Esophagus squamous epithelium (tissue), 4 donors: ENCODE data around the gene CAPZB.

Experiments
- POLR2A ChIP-seq, 4 donors: fragments of 450-650 bp; IDR thresholded peaks; one replicate each; pipeline ENCODE4 v1.6.1; 2017; ENCODE audit warnings: antibody characterized with exemption in 4 of 4, mild to moderate bottlenecking in 4 of 4, moderate library complexity in 3 of 4
- TF ChIP-seq, protein P1 (sequence below), 6 experiments: fragments of 450-650 bp in 4 of 6; fragments of 200-600 bp in 2 of 6; sonication (generic) in 2 of 6; IDR thresholded peaks; one replicate each; pipeline ENCODE4 v1.5.1; 2016 to 2019; ENCODE audit warnings: antibody characterized with exemption in 6 of 6, mild to moderate bottlenecking in 4 of 6, moderate library complexity in 4 of 6

DNA sequence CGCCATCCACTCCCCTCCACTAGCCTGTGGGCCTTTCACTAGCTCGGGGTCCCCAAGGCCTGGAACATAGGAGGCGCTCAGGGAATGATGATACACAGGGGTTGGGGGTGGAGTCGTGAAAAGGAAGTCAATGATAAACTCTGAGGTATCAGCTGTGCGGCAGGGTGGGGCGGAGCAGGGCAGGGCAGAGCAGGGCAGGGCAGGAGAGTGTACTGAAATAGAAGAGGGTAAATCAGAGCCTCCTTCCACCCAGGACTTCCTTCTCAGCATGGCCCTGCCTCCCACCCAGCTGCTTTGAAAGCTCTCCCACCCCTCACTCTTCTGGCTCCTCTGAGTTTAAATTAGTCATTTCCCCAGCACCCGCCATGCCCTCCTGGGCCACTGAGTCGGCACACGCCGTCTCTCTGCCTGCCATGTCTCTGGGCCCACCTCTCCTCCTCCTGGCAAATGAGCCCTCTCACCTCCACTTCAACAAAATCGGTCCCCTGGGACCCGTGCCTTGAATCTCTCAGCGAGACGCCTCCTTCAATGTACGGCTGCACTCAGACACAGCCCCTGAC lies 16.9 kb downstream of the CAPZB start:
- TF ChIP-seq, protein P1, sequence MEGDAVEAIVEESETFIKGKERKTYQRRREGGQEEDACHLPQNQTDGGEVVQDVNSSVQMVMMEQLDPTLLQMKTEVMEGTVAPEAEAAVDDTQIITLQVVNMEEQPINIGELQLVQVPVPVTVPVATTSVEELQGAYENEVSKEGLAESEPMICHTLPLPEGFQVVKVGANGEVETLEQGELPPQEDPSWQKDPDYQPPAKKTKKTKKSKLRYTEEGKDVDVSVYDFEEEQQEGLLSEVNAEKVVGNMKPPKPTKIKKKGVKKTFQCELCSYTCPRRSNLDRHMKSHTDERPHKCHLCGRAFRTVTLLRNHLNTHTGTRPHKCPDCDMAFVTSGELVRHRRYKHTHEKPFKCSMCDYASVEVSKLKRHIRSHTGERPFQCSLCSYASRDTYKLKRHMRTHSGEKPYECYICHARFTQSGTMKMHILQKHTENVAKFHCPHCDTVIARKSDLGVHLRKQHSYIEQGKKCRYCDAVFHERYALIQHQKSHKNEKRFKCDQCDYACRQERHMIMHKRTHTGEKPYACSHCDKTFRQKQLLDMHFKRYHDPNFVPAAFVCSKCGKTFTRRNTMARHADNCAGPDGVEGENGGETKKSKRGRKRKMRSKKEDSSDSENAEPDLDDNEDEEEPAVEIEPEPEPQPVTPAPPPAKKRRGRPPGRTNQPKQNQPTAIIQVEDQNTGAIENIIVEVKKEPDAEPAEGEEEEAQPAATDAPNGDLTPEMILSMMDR (IDR thresholded peaks at IDR 0.05) = no peak
- peak in 2 of 4 donors; percentile 20 to 30 for TF ChIP-seq POLR2A (IDR thresholded peaks at IDR 0.05)
